Smooth muscle cell (in vitro differentiated cells): Measurements from ENCODE around the gene BOK. TPM values are rescaled to one million over a fixed set of nuclear protein-coding genes. Genes with fewer than 3 reads are reported as not detected.

Source experiments
- DNase-seq: peaks from one replicate; lab custom pipeline; 2025; ENCODE audit not compliant: unreplicated experiment; lab: John Stamatoyannopoulos, UW
- H2AFZ ChIP-seq: fragments of 200-600 bp; sonication (generic); 2 replicates; pipeline ENCODE4 v1.6.0; 2016; ENCODE audit warnings: antibody characterized with exemption, low read depth, mild to moderate bottlenecking
- H3F3A ChIP-seq: fragments of 200-600 bp; sonication (generic); 2 replicates; pipeline ENCODE4 v1.6.0; 2017; ENCODE audit warnings: antibody characterized with exemption, low read depth
- H3K27ac ChIP-seq: fragments of 200-600 bp; sonication (generic); 2 replicates; pipeline ENCODE4 v1.5.1; 2016; ENCODE audit warnings: low read depth, mild to moderate bottlenecking
- H3K27me3 ChIP-seq: fragments of 200-600 bp; sonication (generic); 2 replicates; pipeline ENCODE4 v1.6.1; 2016; ENCODE audit warnings: low read depth, mild to moderate bottlenecking
- H3K36me3 ChIP-seq: fragments of 200-600 bp; sonication (generic); 2 replicates; pipeline ENCODE4 v1.5.1; 2016; ENCODE audit warnings: low read depth
- H3K4me1 ChIP-seq: fragments of 200-600 bp; sonication (generic); 2 replicates; pipeline ENCODE4 v1.5.1; 2016; ENCODE audit warnings: low read depth
- H3K4me2 ChIP-seq: fragments of 200-600 bp; sonication (generic); 2 replicates; pipeline ENCODE4 v1.6.0; 2016; ENCODE audit warnings: mild to moderate bottlenecking
- H3K4me3 ChIP-seq: fragments of 200-600 bp; sonication (generic); 2 replicates; pipeline ENCODE4 v1.5.1; 2016; ENCODE audit warnings: mild to moderate bottlenecking
- H3K79me2 ChIP-seq: fragments of 200-600 bp; sonication (generic); 2 replicates; pipeline ENCODE4 v1.6.0; 2016; ENCODE audit warnings: low read depth, mild to moderate bottlenecking
- H3K9ac ChIP-seq: fragments of 200-600 bp; sonication (generic); 2 replicates; pipeline ENCODE4 v1.6.0; 2016; ENCODE audit warnings: low read depth
- H3K9me3 ChIP-seq: fragments of 200-600 bp; sonication (generic); replicated peaks from 2 replicates; pipeline ENCODE4 v1.5.1; 2016; ENCODE audit warnings: low read depth
- H4K20me1 ChIP-seq: fragments of 200-600 bp; sonication (generic); 2 replicates; pipeline ENCODE4 v1.6.0; 2016; ENCODE audit warnings: low read depth
- WGBS: methylation state at CpG from one replicate; pipeline ENCODE4 v1.1.7; 2016; ENCODE audit warnings: low lambda C conversion rate; 5-methylcytosine and 5-hydroxymethylcytosine counted together
- polyA plus RNA-seq: library from polyadenylated mRNA; unstranded; fragments of >200 nt; fragmentation: Nextera tagmentation; extraction: Ambion mirVana; gene quantifications from 2 replicates; pipeline ENCODE4 v1.2.1, GENCODE V29; 2016
- total RNA-seq: library from RNA; depleted of rRNA; stranded (reverse); fragments of >200 nt; gene quantifications from 2 replicates; pipeline ENCODE4 v1.2.3, GENCODE V29; 2014
- TF ChIP-seq, protein P1 (sequence below): fragments of 200-600 bp; sonication (generic); IDR thresholded peaks from 2 replicates; pipeline ENCODE4 v1.5.1; 2017; ENCODE audit warnings: borderline replicate concordance, mild to moderate bottlenecking, antibody characterized with exemption; ENCODE audit not compliant: insufficient read depth, poor library complexity, severe bottlenecking

BOK gene
- total and polyA plus RNA-seq, 2 experiments from 2014 or later, result 34.9 to 40.8 TPM

DNA sequence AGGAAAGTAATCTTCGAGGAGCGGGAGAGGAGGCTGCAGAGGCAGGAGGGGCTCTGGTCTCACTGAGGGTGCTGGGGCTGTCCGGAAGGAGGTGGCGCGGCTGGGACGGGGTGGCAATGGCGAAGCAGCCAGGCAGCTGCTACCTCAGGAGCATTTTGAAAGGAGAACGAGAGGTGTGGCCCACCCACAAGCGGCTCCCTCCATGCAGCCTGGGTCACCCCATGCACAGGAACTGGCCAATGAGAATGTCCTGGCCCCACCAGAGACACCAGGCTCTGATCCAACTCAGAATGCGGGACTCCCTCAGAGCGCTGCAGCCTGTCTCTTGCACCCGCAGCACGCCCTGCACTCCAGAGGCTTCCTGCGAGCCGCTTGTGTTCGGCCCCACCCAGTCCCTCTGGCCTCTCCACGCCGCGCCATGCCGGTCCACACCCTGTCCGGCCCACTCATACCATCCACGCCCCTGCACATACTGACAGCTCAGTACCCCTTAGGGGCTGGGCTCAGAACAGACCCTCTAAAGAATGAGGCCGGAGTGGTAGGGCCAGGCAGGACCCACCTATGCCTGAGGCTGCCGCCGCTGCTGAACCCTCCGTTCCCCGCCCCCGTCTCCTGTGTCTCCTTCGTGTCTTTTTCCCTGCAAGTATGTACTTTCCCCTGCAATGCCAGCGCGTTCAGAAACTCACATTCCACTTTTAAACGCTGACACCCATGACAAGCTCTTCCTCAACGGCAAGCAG lies 6.4 kb upstream of the BOK start:
- Histone ChIP-seq H3K9me3 (no peaks in the 10 kb centered on the region), H2AFZ (no peak overlapping the region), H3K27me3 (no peaks in the 10 kb centered on the region), H3K36me3 (no peaks in the 10 kb centered on the region), H3K4me1 (no peaks in the 10 kb centered on the region), H3K4me3 (no peak overlapping the region), H3K9ac (no peak overlapping the region), H3K27ac (no peak overlapping the region), H3K4me2 (no peak overlapping the region), H3K79me2 (no peaks in the 10 kb centered on the region), H4K20me1 (no peaks in the 10 kb centered on the region), H3F3A (peaks cover 4% of the 10 kb centered on the region)
- TF ChIP-seq, protein P1, sequence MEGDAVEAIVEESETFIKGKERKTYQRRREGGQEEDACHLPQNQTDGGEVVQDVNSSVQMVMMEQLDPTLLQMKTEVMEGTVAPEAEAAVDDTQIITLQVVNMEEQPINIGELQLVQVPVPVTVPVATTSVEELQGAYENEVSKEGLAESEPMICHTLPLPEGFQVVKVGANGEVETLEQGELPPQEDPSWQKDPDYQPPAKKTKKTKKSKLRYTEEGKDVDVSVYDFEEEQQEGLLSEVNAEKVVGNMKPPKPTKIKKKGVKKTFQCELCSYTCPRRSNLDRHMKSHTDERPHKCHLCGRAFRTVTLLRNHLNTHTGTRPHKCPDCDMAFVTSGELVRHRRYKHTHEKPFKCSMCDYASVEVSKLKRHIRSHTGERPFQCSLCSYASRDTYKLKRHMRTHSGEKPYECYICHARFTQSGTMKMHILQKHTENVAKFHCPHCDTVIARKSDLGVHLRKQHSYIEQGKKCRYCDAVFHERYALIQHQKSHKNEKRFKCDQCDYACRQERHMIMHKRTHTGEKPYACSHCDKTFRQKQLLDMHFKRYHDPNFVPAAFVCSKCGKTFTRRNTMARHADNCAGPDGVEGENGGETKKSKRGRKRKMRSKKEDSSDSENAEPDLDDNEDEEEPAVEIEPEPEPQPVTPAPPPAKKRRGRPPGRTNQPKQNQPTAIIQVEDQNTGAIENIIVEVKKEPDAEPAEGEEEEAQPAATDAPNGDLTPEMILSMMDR, result no peak
- WGBS, result 66% methylated on average over 33 of the region's 33 CpGs
- DNase-seq, result no peak

DNA sequence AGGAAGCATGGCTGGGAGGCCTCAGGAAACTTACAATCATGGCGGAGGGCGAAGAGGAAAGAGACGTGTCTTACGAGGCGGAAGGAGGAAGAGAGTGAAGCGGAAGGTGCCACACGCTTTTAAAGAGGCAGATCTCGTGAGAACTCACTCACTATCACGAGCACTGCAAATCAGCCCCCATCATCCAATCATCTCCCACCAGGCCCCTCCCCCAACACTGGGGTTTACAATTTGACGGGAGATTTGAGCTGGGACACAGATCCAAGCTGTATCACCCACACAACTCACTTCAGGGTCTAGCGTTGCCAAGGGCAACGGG lies 5.1 kb upstream of the BOK start:
- TF ChIP-seq, protein P1, result no peak
- Histone ChIP-seq H3F3A (peaks cover 4% of the 10 kb centered on the region), H3K27me3 (no peaks in the 10 kb centered on the region), H3K9me3 (no peaks in the 10 kb centered on the region), H3K79me2 (no peaks in the 10 kb centered on the region), H3K4me3 (no peak overlapping the region), H3K9ac (no peak overlapping the region), H3K36me3 (no peaks in the 10 kb centered on the region), H3K27ac (no peak overlapping the region), H4K20me1 (no peaks in the 10 kb centered on the region), H3K4me2 (no peak overlapping the region), H2AFZ (no peak overlapping the region), H3K4me1 (no peaks in the 10 kb centered on the region)
- WGBS, result 89% methylated on average over 12 of the region's 12 CpGs
- DNase-seq, result no peak

DNA sequence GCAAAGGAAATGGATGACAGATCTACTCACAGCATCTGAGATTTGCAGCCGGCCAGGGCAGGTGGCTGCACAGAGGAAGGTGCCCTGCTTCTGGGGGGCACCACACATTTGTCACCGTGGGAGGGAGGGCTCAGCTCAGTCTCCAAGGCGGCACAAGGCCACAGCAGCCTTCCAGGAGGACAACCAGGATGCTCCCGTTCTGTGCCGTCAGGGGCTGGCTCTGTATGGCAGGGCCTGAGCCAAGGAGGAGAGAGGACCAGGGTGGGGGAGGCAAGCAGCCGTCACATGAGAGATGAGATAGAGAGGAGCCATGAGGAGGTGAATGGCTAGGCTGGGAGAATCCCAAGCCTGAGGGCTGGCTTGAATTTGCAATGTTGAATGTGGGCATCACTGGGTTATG lies 4.6 kb upstream of the BOK start:
- H3K36me3 ChIP-seq, result no peaks in the 10 kb centered on the region
- H3K4me3 ChIP-seq, result no peak overlapping the region
- H3F3A ChIP-seq, result peaks cover under 1% of the 10 kb centered on the region
- TF ChIP-seq, protein P1, result no peak
- no peaks in the 10 kb centered on the region for H3K9me3 ChIP-seq
- no peak overlapping the region for H2AFZ ChIP-seq
- H3K27ac ChIP-seq, result no peak overlapping the region
- no peak overlapping the region for H3K9ac ChIP-seq
- DNase-seq, result no peak
- WGBS, result 97% methylated on average over 6 of the region's 6 CpGs
- no peaks in the 10 kb centered on the region for H3K27me3 ChIP-seq
- no peaks in the 10 kb centered on the region for H3K79me2 ChIP-seq
- no peak overlapping the region for H3K4me2 ChIP-seq
- no peaks in the 10 kb centered on the region for H4K20me1 ChIP-seq
- no peaks in the 10 kb centered on the region for H3K4me1 ChIP-seq
